ENCODE measurements around the gene BRD3OS.

DNA sequence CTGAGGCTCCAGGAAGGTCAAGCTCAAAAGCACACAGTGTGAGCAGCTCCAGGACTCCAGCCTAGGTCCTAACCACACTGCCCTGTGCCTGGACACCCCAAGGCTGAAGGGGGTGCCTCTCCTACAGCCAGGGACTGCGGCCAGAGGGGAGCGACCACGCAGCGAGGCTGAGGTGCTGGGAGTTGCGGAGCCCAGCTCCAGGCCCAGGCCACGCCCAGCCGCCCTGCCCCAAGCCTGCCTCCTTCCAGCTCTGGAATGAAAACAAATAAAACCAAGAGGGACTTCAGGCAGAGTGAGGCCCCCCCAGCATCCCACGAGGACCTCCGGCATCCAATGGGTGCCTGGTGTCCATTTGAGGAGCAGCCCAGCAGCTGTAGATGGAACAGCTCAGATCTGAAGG lies 48.4 kb upstream of the BRD3OS start:
- TF ChIP-seq POLR2A (IDR thresholded peaks at IDR 0.05; ENCODE audit: extremely low read depth, insufficient read length): no peak
- TF ChIP-seq CTCF (IDR thresholded peaks at IDR 0.05; ENCODE audit: low read depth, low read length): no peak
- no peak for TF ChIP-seq MAX (IDR thresholded peaks at IDR 0.05; ENCODE audit: low read depth, low read length)
- no peak for TF ChIP-seq MYC (IDR thresholded peaks at IDR 0.05; ENCODE audit: low read depth, low read length)
